NCI-H524 (cell line): Measurements from ENCODE around the gene SCFD2.
"Not testable (repeated sequence)": the region's sequence is repeated elsewhere in the genome, so short reads cannot be mapped to it uniquely, and the experiment has no call there.

ENCODE experiments used
- DNase-seq, 2 experiments: peaks; one replicate each; lab custom pipeline; 2025; lab: John Stamatoyannopoulos, UW

SCFD2 gene

GRCh38 chr4:53346392-53346791, 19.5 kb downstream of the SCFD2 start:
- not testable (repeated sequence) for DNase-seq

GRCh38 chr4:53340145-53340544, 25.7 kb downstream of the SCFD2 start:
- not testable (repeated sequence) for DNase-seq

GRCh38 chr4:53334916-53335315, 30.9 kb downstream of the SCFD2 start:
- DNase-seq: not testable (repeated sequence)

- DNase-seq: no peak
These were observed 39.3 kb downstream of the SCFD2 start for GRCh38 chr4:53326535-53326934.

- DNase-seq: no peak
These were observed 43.2 kb downstream of the SCFD2 start for GRCh38 chr4:53322696-53323095.

GRCh38 chr4:53321984-53322289, 43.9 kb downstream of the SCFD2 start:
- no peak for DNase-seq

GRCh38 chr4:53321151-53321983, 44.5 kb downstream of the SCFD2 start:
- DNase-seq: no peak

- DNase-seq: no peak
These were observed 50.6 kb downstream of the SCFD2 start for GRCh38 chr4:53315300-53315699.

GRCh38 chr4:53314252-53314651, 51.6 kb downstream of the SCFD2 start:
- no peak for DNase-seq

GRCh38 chr4:53313510-53313909, 52.4 kb downstream of the SCFD2 start:
- no peak for DNase-seq

- DNase-seq: no peak
These were observed 56.4 kb downstream of the SCFD2 start for GRCh38 chr4:53309321-53310040.

GRCh38 chr4:53307819-53308780, 57.8 kb downstream of the SCFD2 start:
- no peak for DNase-seq

GRCh38 chr4:53307210-53307609, 58.7 kb downstream of the SCFD2 start:
- DNase-seq: no peak

GRCh38 chr4:53306729-53307128, 59.1 kb downstream of the SCFD2 start:
- no peak for DNase-seq

- not testable (repeated sequence) for DNase-seq
These were observed 73.7 kb downstream of the SCFD2 start for GRCh38 chr4:53292209-53292608.

- DNase-seq: peak; percentile 16 to 56
These were observed 84.4 kb downstream of the SCFD2 start for GRCh38 chr4:53281438-53281837.

- no peak for DNase-seq
These were observed 85.0 kb downstream of the SCFD2 start for GRCh38 chr4:53280846-53281245.

GRCh38 chr4:53274609-53275268, 91.1 kb downstream of the SCFD2 start:
- DNase-seq: no peak

- DNase-seq: no peak
These were observed 92.1 kb downstream of the SCFD2 start for GRCh38 chr4:53273726-53274125.

- no peak for DNase-seq
These were observed 98.8 kb downstream of the SCFD2 start for GRCh38 chr4:53267026-53267425.

GRCh38 chr4:53255986-53256385, 109.9 kb downstream of the SCFD2 start:
- DNase-seq: not testable (repeated sequence)

GRCh38 chr4:53240573-53240972, 125.3 kb downstream of the SCFD2 start:
- DNase-seq: no peak
